ENCODE data around the gene QDPR. TPM values are rescaled to one million over a fixed set of nuclear protein-coding genes. Genes with fewer than 3 reads are reported as not detected.

The QDPR gene
- total RNA-seq, 1 experiment from 2014 or later, result 8.3 TPM

DNA sequence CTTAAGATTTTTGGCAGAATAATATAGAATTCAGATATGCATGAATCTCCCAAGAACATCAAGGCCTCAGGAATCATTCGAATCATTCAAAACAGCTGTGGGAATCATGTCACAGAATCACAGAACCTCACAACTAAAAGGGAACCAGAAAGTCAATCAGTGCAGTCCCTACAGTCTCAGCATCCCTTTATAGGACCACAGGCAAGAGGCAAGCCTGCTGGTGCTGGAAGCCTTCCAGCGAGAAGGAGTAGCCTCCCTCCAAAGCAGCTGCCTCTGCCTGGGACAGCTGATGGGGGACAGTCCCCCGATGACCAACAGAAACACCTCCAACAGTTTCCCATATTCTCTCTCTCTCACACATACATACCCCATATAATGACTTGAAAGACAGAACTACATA, 20.7 kb downstream of the QDPR start:
- DNase-seq (ENCODE audit: low read depth), result no peak

DNA sequence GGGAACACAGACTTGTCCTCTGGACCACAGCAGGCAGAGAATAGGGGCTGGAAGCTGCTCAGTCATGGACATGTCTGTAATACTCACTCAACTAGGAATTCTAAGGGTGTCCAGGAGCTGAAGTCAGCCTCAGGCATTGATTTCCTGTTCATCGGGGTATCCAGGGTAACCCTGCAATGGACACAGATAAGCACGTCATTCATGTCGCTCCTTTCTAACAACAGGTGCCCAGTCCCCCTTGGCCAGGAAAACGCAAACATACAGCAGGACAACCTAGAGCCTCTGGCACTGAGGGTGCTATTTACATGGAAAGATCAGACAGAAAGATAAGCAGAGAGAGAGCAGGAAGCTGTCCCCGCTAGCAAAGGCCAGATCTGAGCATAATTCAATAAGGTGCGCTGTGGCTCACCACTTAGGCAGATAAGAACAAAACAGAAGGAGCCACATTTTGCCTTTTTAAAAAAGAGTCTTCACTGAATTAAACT, 21.3 kb downstream of the QDPR start:
- no peak for DNase-seq (ENCODE audit: low read depth)

- no peak for DNase-seq (ENCODE audit: low read depth)
Observed at GRCh38 chr4:17489721-17490120, 22.2 kb downstream of the QDPR start.

GRCh38 chr4:17489123-17489522, 22.8 kb downstream of the QDPR start:
- DNase-seq (ENCODE audit: low read depth), result no peak

- no peak for DNase-seq (ENCODE audit: low read depth)
Observed at GRCh38 chr4:17482716-17483115, 29.2 kb downstream of the QDPR start.

GRCh38 chr4:17480955-17481354, 30.9 kb downstream of the QDPR start:
- DNase-seq (ENCODE audit: low read depth), result no peak

GRCh38 chr4:17480210-17480927, 31.5 kb downstream of the QDPR start:
- DNase-seq (ENCODE audit: low read depth), result no peak

DNA sequence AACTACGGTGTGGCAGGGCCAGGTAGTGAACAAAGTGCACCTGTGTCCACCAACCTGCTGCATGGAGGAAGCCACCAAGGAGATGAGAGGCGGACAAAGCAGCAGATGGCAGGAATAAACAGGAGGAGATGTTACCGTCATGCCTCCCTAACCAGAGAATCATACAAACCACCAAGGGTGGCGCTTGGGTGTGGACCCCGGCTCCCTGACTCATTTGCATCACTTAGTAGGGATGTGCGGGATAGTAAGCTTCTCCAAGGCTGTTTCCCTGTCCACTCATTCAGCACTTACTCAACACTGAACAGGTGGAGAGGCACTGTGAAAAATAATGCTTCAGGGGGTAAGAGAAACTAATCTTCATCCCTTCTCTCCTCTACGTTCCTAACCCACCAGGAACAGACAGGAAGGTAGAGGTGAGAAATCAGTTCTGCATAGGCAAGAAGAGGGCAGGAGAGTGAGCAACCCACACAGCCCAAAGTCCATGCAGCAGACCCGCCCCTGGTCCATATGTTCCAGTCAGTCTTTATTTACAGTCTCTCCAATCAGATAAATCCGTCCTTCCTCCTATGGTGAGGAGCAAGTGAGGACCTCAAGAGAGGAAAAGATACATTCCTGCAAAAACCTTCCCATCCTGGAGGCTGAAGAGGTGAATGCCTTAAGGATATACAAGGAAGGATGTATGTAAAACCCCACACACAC, 34.0 kb downstream of the QDPR start:
- no peak for DNase-seq (ENCODE audit: low read depth)

GRCh38 chr4:17476853-17477252, 35.0 kb downstream of the QDPR start:
- DNase-seq (ENCODE audit: low read depth), result no peak

DNA sequence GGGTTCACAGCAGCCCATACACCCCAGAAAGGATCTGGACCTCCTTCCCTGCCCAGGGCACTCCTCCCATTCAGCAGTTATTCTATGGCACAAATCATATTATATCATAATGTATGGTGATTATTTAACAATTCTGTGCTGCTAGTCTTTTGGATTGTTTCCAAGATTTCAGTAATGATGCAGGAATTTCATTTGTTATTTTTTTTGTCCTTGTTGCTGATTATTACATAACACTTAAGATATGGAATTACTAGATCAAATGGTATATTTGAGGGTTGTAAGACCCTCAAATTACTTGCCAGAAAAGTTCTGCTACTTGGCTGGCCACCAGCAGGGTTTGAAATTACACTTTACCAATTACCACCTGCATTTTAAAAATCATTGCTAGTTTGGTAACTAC, 36.4 kb downstream of the QDPR start:
- DNase-seq (ENCODE audit: low read depth), result no peak

GRCh38 chr4:17469931-17470674, 41.8 kb downstream of the QDPR start:
- DNase-seq (ENCODE audit: low read depth), result peak; percentile 78

- DNase-seq (ENCODE audit: low read depth), result peak; percentile 47
Observed at GRCh38 chr4:17468619-17469221, 43.2 kb downstream of the QDPR start.

DNA sequence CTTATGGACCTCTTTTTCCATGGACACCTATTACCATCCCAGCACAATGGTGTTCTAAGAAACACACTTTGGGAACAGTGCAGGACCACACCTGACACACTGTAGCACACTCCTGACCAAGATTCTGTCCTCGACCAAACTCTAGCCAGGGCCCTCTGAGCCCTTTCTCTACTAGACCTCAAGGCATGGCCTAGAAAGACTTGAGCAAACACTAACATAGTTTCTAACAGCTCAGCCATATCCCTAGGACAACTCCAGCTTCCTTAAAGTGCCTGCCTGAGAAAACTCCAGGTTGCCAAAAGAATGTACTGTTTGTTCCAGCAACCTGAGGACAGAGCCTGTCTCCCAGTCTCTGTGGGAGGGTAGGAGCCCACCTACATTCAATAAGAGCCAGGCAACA, 48.3 kb downstream of the QDPR start:
- DNase-seq (ENCODE audit: low read depth), result no peak

- no peak for DNase-seq (ENCODE audit: low read depth)
Observed at GRCh38 chr4:17450269-17450804, 61.6 kb downstream of the QDPR start.

DNA sequence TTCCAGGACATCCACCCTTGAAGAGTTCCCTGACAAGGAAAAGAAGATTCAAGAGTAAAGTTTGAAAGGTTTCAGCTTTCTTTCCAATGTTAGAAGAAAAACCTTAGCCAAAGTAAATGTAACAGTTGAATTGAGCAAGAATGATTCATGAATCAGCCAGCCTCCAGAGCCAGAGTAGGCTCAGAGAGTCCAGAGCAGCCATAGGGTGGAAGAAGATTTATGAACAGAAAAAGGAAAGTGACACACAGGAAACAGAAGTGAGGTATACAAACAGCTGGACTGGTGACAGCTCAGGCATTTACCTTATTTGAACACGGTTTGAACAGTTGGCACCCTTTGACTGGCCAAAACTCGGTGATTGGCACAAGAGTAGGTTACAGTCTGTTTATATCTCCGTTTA, 63.2 kb downstream of the QDPR start:
- peak; percentile 71 for DNase-seq (ENCODE audit: low read depth)

- peak; percentile 81 for DNase-seq (ENCODE audit: low read depth)
Observed at GRCh38 chr4:17447675-17448298, 64.1 kb downstream of the QDPR start.

DNA sequence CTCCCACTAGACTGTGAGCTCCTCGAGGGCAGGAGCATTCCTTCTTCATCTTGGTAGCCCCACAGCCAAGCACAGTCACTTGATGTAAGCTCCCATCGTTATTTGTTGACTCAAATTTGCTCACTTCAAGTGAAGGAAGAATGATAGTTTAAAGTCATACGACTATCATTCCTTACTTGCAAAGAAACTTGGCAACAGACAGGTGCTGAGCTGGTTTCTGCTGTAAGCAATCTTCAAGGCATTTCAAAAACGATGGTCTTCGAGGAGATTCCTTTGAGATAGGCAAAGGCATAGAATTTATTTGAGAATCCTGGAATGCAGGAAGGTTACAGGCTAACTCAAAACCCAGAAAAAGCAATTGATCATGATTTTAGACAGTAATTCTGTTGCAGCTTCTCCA, 64.8 kb downstream of the QDPR start:
- peak; percentile 75 for DNase-seq (ENCODE audit: low read depth)

GRCh38 chr4:17442477-17442876, 69.4 kb downstream of the QDPR start:
- peak; percentile 42 for DNase-seq (ENCODE audit: low read depth)

- DNase-seq (ENCODE audit: low read depth), result no peak
Observed at GRCh38 chr4:17437396-17437795, 74.5 kb downstream of the QDPR start.

GRCh38 chr4:17436750-17437090, 75.2 kb downstream of the QDPR start:
- DNase-seq (ENCODE audit: low read depth), result no peak

All from M059J (cell line).